ENCODE data around the gene LTV1.
"Not testable (repeated sequence)": the region's sequence is repeated elsewhere in the genome, so short reads cannot be mapped to it uniquely, and the experiment has no call there.

Gene LTV1, protein sequence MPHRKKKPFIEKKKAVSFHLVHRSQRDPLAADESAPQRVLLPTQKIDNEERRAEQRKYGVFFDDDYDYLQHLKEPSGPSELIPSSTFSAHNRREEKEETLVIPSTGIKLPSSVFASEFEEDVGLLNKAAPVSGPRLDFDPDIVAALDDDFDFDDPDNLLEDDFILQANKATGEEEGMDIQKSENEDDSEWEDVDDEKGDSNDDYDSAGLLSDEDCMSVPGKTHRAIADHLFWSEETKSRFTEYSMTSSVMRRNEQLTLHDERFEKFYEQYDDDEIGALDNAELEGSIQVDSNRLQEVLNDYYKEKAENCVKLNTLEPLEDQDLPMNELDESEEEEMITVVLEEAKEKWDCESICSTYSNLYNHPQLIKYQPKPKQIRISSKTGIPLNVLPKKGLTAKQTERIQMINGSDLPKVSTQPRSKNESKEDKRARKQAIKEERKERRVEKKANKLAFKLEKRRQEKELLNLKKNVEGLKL

DNA sequence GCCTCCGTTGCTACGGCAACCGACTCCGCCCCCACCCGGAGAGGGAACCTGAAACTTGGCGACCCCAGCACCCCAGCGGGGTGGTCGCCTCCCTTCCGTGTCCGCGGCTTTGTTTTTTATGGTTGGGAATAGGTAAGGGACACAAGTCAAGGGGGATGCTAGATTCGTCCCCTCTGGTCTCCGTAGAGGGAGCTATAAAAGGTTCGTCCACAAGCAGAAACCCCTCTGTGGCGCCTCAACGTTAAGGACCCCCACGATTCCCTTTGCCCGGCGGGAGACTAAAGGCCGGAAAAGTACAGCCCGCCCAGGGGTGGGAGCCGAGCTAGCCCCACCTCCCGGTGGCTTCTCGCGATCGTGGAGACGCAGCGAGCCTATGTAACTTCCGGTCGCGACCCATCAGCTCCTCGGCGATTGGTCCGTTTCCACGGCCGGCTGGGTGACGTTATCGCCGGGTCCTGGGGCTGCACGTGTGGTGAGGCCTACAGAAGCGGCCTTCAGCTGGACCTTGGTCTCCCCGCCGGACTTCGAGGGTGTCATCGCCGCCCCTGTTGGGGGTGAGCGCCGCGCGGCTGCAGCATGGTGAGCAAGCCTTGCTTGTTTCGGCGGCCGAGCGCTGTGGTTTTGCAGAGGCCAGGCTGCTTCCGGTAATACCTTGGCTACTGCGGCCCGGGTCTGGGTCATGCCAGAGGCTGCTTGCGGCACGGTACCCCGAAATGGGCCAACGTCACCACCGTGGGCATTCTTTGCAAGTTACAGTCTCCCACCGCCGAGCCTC is at the start of gene LTV1:
LTV1 (plus strand) TSS at position 437 of the 775 bp plus-strand sequence; CDS start at position 577, 140 bp downstream.
- peak; percentile 94 to 96 for DNase-seq

DNA sequence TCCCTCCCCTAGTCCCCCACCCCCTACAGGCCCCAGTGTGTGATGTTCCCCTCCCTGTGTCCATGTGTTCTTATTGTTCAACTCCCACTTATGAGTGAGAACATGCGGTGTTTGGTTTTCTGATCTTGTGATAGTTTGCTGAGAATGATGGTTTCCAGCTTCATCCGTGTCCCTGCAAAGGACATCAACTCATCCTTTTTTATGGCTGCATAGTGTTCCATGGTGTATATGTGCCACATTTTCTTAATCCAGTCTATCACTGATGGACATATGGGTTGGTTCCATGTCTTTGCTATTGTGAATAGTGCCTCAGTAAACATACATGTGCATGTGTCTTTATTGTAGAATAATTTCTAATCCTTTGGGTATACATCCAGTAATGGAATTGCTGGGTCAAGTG is 46.6 kb upstream of the LTV1 start:
- DNase-seq: not testable (repeated sequence)

DNA sequence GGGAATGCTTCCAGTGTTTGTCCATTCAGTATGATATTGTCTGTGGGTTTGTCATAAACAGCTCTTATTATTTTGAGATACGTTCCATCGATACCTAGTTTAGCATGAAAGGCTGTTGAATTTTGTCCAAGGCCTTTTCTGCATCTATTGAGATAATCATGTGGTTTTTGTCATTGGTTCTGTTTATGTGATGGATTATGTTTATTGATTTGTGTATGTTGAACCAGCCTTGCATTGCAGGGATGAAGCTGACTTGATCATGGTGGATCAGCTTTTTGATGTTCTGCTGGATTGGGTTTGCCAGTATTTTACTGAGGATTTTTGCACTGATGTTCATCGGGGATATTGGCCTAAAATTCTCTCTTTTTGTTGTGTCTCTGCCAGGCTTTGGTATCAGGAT is 44.7 kb upstream of the LTV1 start:
- not testable (repeated sequence) for DNase-seq

DNA sequence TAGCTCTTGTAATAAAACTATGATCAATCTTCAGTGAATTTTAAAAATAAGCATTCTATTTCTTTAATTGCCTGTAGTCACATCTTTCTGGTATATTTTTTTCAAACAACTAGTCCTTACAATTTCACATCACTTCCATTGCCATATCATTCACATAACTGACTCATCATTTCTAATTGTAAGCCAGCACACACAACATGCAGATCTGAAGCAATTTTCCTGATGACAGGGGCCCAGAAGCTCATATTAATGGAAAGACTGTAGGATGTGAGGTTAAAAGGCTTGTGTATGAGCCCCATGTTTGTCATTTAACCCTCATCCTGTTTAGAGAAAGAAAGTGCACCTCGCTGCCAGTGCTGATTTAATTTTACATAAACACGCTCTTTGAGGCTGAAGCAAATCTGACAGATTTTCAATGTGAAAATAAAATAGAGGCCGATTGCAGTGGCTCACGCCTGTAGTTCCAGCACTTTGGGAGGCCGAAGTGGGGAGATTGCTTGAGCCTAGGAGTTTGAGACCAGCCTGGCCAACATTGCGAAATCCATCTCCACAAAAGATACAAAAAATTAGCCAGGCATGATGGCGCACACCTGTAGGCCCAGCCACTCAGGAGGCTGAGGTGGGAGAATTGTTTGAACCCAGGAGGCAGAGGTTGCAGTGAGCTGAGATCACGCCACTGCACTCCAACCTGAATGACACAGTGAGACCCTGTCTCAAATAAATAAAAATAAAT is 40.1 kb upstream of the LTV1 start:
- DNase-seq: no peak

DNA sequence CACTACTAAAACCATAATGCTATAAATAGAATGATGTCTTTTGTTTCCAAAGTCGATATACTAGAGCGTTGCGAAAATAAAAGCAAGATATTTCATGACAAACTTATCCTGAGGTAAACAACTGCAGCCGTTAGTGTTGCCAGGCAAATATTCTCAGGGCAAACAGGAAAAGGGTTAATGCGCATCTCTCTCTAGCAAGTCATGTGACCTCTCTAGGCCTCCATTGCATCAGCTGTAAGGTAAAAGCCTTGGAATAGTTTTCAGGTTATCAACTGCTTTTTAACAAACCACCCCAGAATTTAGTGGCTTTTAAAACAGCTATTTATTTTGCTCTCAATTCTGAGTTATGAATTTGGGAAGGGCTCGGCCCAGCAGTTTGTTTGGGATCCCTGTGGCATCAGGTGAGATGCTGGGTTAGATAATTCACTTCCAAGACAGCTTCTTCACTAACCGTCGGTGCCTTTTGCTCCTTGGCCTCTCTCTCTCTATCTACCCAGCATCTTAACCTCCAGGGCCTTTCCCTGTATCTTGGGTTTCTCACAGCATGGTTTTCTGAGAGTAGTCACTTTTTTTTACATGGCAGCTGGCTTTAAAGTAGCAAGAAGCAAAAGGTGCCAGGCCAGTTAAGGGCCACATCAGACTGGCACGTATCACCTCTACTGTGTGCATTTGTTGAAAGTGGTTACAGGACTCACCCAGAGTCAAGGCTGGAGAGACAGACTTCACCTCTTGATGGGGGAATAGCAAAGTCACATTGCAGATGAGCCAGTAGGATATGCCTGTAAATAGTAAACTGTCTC is 39.2 kb upstream of the LTV1 start:
- DNase-seq: no peak

- DNase-seq: no peak
Observed at GRCh38 chr6:143804835-143805239, 38.3 kb upstream of the LTV1 start.

GRCh38 chr6:143806282-143807102 is 36.6 kb upstream of the LTV1 start:
- peak in 1 of 2 experiments; percentile 34 for DNase-seq

DNA sequence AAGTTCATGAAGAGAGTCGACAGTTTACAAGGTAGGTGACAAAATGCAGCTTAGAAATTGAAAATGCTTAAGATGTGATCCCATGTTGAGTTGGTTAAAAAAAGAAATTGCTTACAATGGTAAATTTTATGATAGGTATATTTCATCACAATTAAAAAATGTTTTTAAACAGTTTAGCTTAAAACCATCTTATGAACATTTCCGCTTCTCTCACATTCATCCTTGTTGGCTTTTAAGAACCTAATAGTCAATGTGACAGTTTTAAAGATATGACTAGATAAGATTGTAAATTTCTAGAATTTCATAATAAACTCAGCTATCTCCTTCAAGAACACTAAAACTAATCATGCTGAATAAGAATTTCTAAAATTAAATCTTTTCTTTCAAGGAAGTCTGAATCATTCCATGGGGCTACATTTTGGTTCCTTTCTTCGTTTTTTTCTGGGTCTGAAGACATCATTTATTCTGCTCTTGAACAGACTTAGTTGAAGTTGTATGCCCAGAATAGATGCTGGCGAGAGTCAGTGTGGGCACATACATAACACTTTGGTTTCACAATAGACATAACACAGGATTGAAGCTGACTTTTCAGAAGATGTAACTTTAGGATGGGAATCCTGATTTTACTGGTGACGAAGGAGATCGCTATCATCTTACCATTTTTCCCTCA is 35.9 kb upstream of the LTV1 start:
- DNase-seq: peak in 1 of 2 experiments; percentile 12

- no peak for DNase-seq
Observed at GRCh38 chr6:143810745-143811144, 32.4 kb upstream of the LTV1 start.

DNA sequence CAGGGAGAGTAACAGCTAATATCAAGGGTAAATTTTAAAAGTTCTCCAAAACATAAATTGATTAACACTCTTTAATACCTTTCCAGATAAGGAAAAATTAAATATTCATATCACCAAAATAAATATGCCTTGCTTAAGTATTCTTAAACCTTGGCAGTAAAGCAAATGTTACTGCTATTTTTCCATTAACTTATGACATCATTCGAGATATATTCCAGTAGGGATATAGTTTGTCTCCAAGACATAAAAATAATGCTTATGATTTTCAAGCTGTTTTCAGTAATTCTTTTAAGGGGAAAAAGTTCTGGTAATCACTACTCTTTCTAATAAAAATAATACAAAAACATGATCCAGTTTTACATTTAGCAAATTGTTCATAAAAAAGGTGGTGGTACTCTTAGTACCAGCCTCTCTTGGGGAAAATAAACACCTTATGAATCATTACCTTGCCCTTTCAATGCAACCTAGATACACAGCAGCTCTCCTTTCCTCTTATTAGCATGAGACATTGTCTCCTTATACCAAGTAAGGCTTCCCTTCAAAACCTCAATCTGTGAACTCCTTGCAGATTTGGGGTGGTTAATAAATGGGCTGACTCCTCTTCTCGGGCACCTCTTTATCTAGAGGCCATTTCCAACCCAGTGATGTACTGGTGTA is 31.5 kb upstream of the LTV1 start:
- no peak for DNase-seq

DNA sequence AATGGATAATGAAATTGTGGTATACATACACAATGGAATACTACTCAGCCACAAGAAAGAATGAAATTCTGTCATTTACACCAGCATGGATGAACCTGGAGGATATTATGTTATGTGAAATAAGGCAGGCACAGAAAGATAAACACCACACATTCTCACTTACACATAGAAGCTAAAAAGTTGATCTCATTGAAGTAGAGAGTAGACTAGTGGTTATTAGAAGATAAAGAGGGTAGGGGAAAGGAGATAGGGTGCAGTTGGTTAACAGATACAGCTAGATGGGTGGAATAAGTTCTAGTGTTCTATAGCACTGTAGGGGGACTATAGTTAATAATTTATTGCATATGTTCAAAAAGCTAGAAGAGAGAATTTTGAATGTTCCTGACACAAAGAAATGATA is 25.5 kb upstream of the LTV1 start:
- no peak for DNase-seq

DNA sequence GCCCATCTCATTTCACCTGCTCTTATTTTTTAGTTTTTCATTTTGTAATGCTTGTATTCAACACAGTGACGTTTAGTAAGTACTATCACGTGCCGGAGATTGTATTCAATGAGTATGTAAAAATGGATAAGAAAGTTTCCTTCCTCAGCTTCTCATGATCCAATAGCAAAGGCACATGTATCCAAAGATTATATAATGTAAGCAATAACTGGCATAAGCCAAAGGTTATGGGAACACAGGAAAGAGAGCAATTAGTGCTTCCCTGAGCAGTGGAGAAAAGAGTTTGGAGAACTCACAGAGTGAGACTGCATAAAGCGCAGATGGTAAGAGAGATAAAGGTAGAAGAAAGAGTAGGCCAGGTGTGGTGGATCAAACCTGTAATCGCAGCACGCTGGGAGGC is 21.8 kb upstream of the LTV1 start:
- DNase-seq: no peak

DNA sequence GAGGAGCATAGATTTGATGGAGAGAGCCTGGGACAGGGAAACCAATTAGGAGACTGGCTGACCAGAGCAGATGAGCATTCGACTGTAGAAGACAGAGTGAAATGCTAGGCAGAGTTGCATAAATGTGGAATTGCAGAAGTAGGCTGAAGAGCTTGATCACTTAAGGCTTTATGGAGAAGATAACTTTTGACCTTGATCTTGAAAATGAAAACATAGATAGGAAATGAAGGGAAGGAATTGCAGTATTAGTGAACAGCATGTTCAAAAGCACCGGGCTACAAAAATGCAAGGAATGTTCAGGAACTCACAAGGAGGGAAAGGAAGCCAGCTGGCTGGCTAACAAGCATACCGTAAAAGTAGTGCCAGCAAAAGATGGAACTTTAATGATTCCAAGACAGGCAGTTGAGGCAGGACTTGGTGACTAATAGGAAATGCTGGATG is 20.5 kb upstream of the LTV1 start:
- no peak for DNase-seq

GRCh38 chr6:143823548-143823947 is 19.6 kb upstream of the LTV1 start:
- no peak for DNase-seq

- no peak for DNase-seq
Observed at GRCh38 chr6:143828572-143828971, 14.6 kb upstream of the LTV1 start.

- no peak for DNase-seq
Observed at GRCh38 chr6:143836150-143836549, 7.0 kb upstream of the LTV1 start.

GRCh38 chr6:143838395-143838794 is 4.7 kb upstream of the LTV1 start:
- no peak for DNase-seq

- no peak for DNase-seq
Observed at GRCh38 chr6:143839196-143839595, 3.9 kb upstream of the LTV1 start.

GRCh38 chr6:143840595-143841265 is 2.4 kb upstream of the LTV1 start:
- no peak for DNase-seq

DNA sequence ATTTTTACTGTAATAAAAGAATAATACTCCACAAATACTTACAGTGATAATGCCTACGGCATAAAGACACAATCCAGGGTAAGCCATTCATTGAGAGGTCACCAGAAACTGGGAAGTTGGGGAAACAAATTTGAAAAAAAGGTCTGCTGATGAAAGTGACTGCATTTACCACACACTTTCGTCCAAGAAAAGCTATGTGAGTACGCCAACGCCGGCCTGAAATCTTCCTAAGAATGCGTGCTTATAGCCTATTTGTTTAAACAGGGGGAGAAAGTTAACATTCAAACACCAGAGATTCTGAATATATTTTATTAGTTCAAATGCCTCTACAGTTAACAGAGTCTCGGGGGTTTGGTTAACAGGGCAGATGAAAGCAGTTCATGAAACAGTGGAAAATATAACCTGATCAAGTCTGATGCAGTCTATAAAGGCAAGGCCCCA is 657 bp upstream of the LTV1 start:
- DNase-seq: no peak

Measured in Kasumi-1 (cell line).